HG02852 (cell line): ENCODE data around the gene GRN.
"Not testable (repeated sequence)": the region's sequence is repeated elsewhere in the genome, so short reads cannot be mapped to it uniquely, and the experiment has no call there.

Experiments used
- ATAC-seq: cut with Tn5 transposase; IDR thresholded peaks from one replicate; pipeline ENCODE4 v1.9.1; 2021; ENCODE audit warnings: mild to moderate bottlenecking, moderate library complexity; ENCODE audit not compliant: unreplicated experiment

The GRN gene

GRCh38 chr17:44360826-44361225 lies 15.7 kb downstream of the GRN start:
- no peak for ATAC-seq

DNA sequence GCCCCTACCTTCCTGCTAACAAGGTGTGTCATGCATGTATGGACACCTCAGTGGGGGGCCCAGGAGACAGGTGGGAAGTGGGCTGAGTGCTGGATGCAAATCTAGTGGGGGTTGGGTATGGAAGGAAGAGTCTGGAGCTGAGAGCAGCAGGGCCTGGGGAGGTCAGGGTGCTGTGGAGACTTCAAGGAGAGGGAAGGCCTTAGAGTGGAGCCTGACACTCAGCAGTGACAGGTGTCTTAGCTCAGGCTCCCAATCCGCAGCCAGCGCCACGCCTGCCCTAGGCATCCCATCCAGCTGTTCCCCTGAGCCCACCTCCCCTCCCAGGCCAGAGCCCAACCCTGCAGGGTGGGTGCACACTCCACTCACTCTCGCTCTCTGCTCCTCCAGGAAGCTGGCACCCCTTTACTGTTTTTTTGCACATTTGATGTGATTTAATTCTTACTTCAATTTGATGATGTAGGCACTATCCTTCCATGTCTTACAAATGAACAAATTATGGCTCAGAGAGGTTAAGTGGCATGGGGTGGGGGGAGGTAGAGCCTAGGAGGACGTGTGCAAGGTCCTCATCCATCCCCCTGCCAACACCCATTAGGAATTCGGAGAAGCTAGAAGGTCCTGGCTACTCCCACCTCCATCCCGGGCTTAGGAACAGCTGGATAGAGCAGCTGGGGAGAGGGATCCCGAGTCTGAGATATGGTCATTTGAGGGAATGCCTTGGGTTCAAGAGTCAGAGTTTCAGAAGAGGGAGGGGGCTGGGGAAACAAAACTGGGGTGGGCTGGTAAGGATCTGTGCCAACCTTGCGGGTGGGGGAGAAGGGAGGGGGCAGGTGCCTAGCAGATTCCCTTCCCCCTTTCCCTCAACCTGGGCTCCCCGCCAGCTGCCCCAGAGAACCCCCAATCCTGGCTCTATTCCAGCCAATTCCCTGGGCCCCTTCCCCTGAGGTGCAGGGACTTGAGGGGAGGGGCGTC lies 16.5 kb downstream of the GRN start:
- no peak for ATAC-seq

DNA sequence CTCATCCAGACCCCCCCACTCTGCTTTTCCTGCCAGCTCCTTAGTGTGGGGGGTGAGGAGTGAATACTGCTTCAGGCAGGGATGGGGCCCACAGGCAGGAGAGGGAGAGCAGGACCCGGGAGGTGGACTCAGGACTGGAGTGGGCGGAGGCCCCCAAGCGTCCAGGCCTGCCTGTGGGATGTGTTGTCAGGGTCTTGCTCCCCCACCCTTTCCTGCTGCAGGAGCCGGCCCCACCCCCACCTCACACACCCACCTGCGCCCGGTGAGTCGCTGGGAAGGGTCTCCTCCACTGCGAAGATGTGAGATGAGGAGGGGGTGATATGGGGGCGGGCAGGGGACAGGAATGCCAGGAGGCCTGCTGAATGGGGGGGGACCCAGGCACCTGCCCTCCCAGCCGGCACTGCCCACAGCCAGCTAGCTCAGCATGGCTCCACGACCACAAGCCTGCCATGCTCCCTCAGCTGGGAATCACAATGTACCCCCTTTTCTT lies 17.4 kb downstream of the GRN start:
- ATAC-seq = no peak

DNA sequence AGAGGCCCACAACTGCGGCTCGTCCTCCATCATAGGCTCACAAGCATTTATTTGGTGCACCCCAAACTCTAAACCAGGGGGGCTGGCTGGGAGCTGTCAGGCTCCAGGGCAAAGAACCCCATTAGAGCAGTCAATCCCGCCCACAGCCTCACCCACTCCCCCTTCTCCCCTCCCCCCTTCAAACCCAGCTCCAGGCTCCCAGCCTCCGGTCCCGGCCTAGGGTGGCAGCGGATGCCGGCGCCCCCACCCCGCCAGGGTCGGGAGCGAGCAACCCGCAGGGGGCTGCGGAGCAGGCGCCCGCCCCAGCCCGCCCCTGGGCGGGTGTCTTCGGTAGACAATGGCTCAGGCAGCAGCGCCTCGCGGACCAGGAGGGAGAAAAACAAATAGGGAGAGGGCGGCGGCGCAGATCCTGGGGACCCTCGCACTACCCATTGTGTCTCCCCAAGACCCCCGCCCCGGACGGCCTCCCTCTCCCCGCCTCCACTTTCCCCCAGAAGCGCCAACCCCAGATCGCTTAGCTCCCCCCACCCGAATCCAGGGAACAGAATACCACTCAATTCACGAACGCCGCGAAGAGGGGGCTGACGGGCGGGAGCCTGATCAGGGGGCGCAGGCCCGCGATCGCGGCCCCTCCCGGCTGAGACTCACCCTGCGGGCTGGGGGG lies 18.0 kb downstream of the GRN start:
- no peak for ATAC-seq

GRCh38 chr17:44363613-44364159 lies 18.6 kb downstream of the GRN start, which contains the start of gene FAM171A2:
TSS of gene FAM171A2 (minus strand) at chr17:44363853. CDS start at chr17:44363714, 139 bp downstream.
- peak; percentile 65 for ATAC-seq

DNA sequence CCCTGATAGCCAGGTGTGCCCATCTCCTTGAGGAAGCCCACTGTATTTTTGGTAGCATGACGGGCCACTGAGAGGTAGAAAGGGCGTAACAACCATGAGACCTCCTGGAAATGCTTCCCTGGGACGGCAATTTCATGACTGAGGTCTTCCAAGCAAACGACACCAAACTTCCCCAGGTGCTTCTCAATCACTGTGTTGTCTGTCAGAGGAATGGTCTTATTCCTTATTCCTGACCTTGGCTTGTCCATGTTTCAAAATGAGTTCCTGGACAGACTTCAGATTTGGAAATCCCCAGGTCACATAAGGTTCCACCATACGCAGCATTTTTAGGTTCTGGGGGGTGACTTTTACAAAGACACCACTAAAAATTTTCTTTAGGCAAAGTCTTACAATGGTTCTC lies 19.9 kb downstream of the GRN start:
- ATAC-seq = not testable (repeated sequence)

DNA sequence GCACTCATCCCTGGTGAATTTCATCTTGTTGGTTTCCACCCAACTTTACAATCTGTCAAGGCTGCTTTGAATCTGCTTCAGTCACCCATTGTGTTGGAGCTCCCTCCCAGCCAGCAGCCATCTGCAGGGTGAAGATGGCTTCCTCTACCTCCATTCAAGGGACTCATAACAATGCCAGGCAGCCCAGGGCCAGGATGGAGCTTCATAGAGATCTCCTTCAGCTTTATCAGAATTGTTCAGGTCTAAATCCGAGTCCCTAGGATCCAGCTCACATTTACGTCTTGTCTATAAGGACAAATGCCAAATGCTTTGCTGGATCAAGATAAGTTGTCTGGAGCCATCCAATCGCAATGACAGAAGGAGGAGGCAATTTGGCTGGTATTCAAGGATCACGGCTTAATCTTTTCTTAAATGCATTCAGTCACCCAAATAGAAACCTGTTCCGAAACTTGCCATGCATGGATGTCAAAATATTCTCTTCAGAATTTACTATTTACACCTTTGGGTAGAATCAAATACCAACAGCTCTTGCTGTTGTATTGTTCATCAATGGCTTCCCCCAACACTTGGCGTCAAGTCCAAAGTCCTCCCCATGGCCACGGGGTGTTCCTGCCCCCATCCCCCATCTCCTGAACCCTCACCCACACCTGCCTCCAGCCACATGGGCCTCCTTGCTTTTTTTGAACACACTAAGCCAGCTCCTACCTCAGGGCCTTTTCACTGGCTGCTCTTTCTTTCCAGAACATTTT lies 22.3 kb downstream of the GRN start:
- ATAC-seq = no peak

- not testable (repeated sequence) for ATAC-seq
Measured at GRCh38 chr17:44368391-44369243, 23.5 kb downstream of the GRN start.

GRCh38 chr17:44369414-44370023 lies 24.4 kb downstream of the GRN start:
- ATAC-seq = not testable (repeated sequence)

- no peak for ATAC-seq
Measured at GRCh38 chr17:44372036-44372435, 26.9 kb downstream of the GRN start.

DNA sequence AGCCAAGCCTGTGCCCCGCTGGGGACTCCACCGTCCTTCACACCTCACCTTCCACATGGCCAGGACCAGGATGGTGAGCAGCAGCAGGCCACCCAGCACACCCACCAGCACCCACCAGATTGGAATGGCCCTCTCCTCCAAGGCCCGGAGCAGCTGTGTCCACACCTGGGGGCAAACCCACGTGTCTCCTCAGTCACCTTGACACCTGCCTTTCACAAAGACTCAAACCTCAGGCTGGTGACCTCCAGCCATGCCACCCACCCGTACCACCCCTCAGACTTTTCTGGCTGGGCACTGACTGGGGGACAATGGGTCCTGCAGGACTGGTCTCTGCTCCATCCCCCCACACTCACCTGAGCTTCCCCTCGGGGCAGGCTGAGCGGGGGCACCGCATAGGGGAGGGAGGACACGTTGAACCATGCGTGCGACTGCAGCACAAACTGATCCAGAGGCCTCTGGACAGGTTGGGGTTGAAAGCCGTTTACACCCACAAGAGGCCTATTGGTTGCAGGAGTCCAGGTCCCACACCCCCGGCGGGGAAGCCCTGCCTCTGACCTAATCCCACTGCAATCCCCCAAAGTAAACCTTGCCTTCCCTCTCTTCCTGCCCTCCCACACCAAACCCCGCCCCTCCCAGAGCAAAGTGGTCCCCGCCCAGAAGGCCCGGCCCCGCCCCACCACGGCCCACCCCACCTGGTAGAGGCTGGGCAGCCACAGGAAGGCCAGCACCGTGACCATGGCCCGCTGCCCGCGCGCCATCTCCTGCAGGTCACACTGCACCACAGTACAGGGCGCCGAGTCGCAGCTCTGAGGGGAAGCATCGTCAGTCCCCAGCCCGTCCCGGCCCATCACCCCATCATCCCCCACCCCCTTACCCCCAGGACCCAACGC lies 29.4 kb downstream of the GRN start:
- no peak for ATAC-seq

GRCh38 chr17:44375196-44376017 lies 30.3 kb downstream of the GRN start:
- ATAC-seq = no peak

DNA sequence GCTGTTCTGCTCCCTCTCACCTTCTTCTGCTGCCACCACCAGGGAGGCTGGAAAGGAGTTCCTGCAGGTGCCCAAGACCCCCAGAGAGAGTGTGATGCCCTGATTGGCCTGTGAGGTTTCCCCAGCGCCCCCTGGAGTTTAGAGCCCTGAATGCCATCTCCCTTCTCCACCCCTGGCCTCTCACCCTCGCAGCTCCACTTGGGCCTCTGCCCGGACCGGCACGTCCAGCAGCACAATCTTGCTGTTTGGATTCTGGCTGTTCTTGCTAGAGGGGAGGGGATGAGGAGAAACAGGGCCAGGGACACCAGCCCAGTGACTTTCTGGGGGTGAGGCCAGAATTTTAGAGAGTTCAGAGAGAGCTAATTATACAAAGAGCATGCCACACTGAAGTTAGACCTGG lies 31.0 kb downstream of the GRN start:
- ATAC-seq = no peak

DNA sequence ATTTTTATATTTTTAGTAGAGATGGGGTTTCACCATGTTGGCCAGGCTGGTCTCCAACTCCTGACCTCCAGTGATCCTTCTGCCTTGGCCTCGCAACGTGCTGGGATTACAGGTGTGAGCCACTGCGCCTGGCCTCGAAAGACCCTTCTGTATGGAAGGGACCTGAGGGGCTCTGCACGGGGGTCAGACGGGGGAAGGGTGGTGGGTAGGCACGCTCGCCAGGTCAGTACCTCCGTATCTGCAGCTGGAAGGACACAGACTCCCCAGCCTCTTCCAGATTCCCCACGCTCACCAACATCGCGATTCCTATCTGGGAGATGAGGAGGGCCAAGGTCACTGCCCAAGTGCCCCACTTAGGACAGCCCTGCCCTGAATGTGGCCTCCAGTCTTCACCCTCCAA lies 31.7 kb downstream of the GRN start:
- no peak for ATAC-seq

DNA sequence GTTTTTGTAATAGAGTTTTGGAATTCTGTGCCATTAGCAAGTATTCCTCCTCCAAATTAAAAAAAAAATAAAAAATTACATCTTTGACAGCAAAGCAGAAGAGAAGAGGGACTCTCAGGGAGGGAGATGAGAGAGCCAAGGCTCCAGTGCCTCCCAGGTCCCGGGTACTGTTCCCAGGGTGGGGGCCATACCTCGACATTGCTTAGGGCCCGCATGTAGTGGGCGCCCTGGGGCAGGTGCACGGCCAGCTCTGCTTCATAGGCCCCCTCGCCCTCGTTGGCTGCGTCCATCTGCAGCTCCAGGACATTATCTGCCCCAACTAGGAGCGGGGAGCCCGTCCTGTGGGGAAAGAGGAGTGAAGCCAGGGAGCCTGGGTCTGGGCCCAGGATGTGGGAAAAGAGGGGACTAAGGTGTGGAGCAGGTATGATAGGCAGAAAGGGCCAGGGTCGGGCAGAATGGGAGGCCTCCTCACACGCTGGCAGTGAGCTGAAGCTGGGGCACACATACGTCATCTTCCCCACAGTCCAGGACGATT lies 33.1 kb downstream of the GRN start:
- ATAC-seq = no peak

- no peak for ATAC-seq
Measured at GRCh38 chr17:44379887-44380286, 34.8 kb downstream of the GRN start.

DNA sequence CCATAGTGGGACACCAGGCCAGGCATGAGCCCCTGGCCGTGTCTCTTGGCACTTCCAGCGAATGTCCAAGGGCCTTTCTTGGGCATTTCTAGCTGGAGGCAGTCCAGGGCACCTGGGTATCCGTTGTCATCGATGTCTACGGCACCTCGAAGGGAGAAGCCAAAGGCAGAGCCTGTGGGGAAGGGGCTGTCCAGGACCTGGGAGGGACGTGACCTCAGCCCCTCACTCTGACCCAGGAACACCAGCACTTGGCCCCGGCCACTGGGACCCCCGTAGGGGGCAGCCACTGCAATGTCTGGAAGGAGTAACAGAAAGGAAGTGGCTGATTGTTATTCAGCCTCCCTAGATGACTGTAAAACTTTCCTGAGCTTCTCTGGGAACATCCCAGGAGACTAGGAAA lies 35.7 kb downstream of the GRN start:
- no peak for ATAC-seq
